K562 (cell line): ENCODE results near the gene FBP1. TPM values are rescaled to one million over a fixed set of nuclear protein-coding genes. Genes with fewer than 3 reads are reported as not detected.

Experiments
- ATAC-seq: fragments of 200-7000 bp; cut with Tn5 transposase; 3 replicates; pipeline ENCODE4 v1.9.1; 2020; ENCODE audit warnings: moderate library complexity
- BruUV-seq: library from RNA; stranded (reverse); fragments of 400-500 nt; replicated peaks from 2 replicates; lab custom pipeline; 2021; lab: Mats Ljungman, UMichigan
- CTCF ChIA-PET: fragments of 300-600 bp; formaldehyde crosslinking; extraction: SDS; loops from one replicate; lab custom pipeline; 2021; ENCODE audit warnings: low intra/inter-chr PET ratio; lab: Yijun Ruan, JAX
- POLR2A ChIA-PET: fragments of 300-600, 350-650 bp; sonication (Branson Sonifier 250); formaldehyde crosslinking; extraction: SDS; loops from one replicate; lab custom pipeline; 2021; ENCODE audit warnings: antibody characterized with exemption, inconsistent platforms; lab: Yijun Ruan, JAX
- DNase-seq, 4 experiments: peaks; one replicate each; pipeline versions ENCODE4 v3.0.0 to v3.0.0-alpha.2; 2011 to 2018; ENCODE audit warnings: low spot score in 3 of 4, mixed read lengths in 3 of 4; ENCODE audit errors: extremely low read depth in 1 of 4
- FAIRE-seq: peaks from 2 replicates; lab custom pipeline; 2011; peaks lifted over from hg19 to GRCh38; lab: Jason Lieb, UNC
- H2AFZ ChIP-seq: 2 replicates; pipeline ENCODE4 v1.6.0; 2011; ENCODE audit warnings: low read depth, low read length, control low read depth, inconsistent platforms
- H3K27ac ChIP-seq: fragments of 200-600 bp; 3 replicates; pipeline ENCODE4 v1.8.0; 2011; ENCODE audit warnings: low read depth, mild to moderate bottlenecking, control low read depth, inconsistent platforms, low read length, moderate library complexity, mixed read lengths; ENCODE audit errors: extremely low read depth
- H3K27me3 ChIP-seq, 2 experiments: fragments of 300-600 bp in 1 of 2; 2 replicates in 1 of 2; 3 replicates in 1 of 2; pipeline versions ENCODE4 v1.6.0 to v1.8.0; 2011; ENCODE audit warnings: inconsistent platforms in 2 of 2, low read length in 2 of 2, mild to moderate bottlenecking in 1 of 2, mixed read lengths in 1 of 2, moderate library complexity in 1 of 2; ENCODE audit not compliant: control insufficient read depth in 2 of 2, insufficient read depth in 2 of 2
- H3K36me3 ChIP-seq: fragments of 300-600 bp; 3 replicates; pipeline ENCODE4 v1.8.0; 2011; ENCODE audit warnings: mild to moderate bottlenecking, low read length, inconsistent platforms; ENCODE audit not compliant: control insufficient read depth, insufficient read depth
- H3K4me1 ChIP-seq, 2 experiments: fragments of 200-600 bp in 1 of 2; replicated peaks in 1 of 2; 2 replicates in 1 of 2; 3 replicates in 1 of 2; pipeline versions ENCODE4 v1.5.1 to v1.8.0; 2011; ENCODE audit warnings: inconsistent platforms in 2 of 2, low read length in 2 of 2, mild to moderate bottlenecking in 1 of 2, mixed read lengths in 1 of 2, moderate library complexity in 1 of 2; ENCODE audit not compliant: control insufficient read depth in 2 of 2, insufficient read depth in 2 of 2
- H3K4me2 ChIP-seq: 2 replicates; pipeline ENCODE4 v1.6.1; 2011; ENCODE audit warnings: low read length, control low read depth, inconsistent platforms, mixed read lengths; ENCODE audit not compliant: insufficient read depth
- H3K4me3 ChIP-seq: fragments of 200-600 bp; sonication (generic), shearing (Covaris generic); 2 replicates; pipeline ENCODE4 v1.5.1; 2016; ENCODE audit warnings: control low read depth, inconsistent platforms
- H3K79me2 ChIP-seq: fragments of 200-600 bp; 3 replicates; pipeline ENCODE4 v1.8.0; 2011; ENCODE audit warnings: low read length, inconsistent platforms; ENCODE audit not compliant: control insufficient read depth, insufficient read depth
- H3K9ac ChIP-seq, 2 experiments: 2 replicates each; pipeline versions ENCODE4 v1.6.0 to v1.6.1; 2011; ENCODE audit warnings: low read depth in 2 of 2, low read length in 2 of 2, control low read depth in 1 of 2, inconsistent platforms in 1 of 2, mild to moderate bottlenecking in 1 of 2, mixed read lengths in 1 of 2; ENCODE audit not compliant: insufficient read depth in 1 of 2
- H3K9me1 ChIP-seq: one replicate; pipeline ENCODE4 v1.6.0; 2011; ENCODE audit warnings: inconsistent platforms, mild to moderate bottlenecking, low read length, moderate library complexity; ENCODE audit not compliant: control insufficient read depth, insufficient read depth
- H3K9me3 ChIP-seq: replicated peaks from 2 replicates; pipeline ENCODE4 v1.5.1; 2011; ENCODE audit warnings: low read depth, low read length, inconsistent platforms; ENCODE audit not compliant: control insufficient read depth, insufficient read depth
- H4K20me1 ChIP-seq: replicated peaks from 2 replicates; pipeline ENCODE4 v1.6.1; 2011; ENCODE audit warnings: low read length, inconsistent platforms, mixed read lengths; ENCODE audit not compliant: control insufficient read depth, insufficient read depth
- ARID1B ChIP-seq: fragments of 450-650 bp; IDR thresholded peaks from 2 replicates; pipeline ENCODE4 v1.6.1; 2016; ENCODE audit warnings: antibody characterized with exemption, mild to moderate bottlenecking, inconsistent platforms
- ARID2 ChIP-seq: fragments of 450-650 bp; IDR thresholded peaks from 2 replicates; pipeline ENCODE4 v1.6.1; 2017; ENCODE audit warnings: antibody characterized with exemption, mild to moderate bottlenecking
- CBX1 ChIP-seq: sonication (generic); IDR thresholded peaks from 2 replicates; pipeline ENCODE4 v1.6.1; 2016; ENCODE audit warnings: antibody characterized with exemption, low read depth, mild to moderate bottlenecking
- GTF2E2 ChIP-seq: fragments of 200-800 bp; sonication (Bioruptor generic); IDR thresholded peaks from 2 replicates; pipeline ENCODE4 v1.6.1; 2016; ENCODE audit warnings: missing genetic modification characterization, missing compliant biosample characterization
- HEY1 ChIP-seq: fragments of 250-450 bp; sonication (Bioruptor Pico); IDR thresholded peaks from 2 replicates; pipeline ENCODE4 v1.5.0; 2020; ENCODE audit warnings: mild to moderate bottlenecking, moderate library complexity, borderline replicate concordance
- NELFE ChIP-seq: IDR thresholded peaks from 2 replicates; pipeline ENCODE4 v1.6.1; 2011; ENCODE audit warnings: mild to moderate bottlenecking; ENCODE audit not compliant: insufficient read depth, insufficient read length
- PCBP1 ChIP-seq: fragments of 200-400 bp; formaldehyde crosslinking; IDR thresholded peaks from 2 replicates; pipeline ENCODE4 v1.6.1; 2018; ENCODE audit warnings: mild to moderate bottlenecking, low read depth, low read length; ENCODE audit not compliant: poor library complexity, severe bottlenecking
- PHB ChIP-seq: fragments of 250-450 bp; sonication (Bioruptor Pico); IDR thresholded peaks from 2 replicates; pipeline ENCODE4 v1.5.0; 2021
- RHOXF2B ChIP-seq: fragments of 250-450 bp; sonication (Bioruptor Pico); conservative IDR thresholded peaks from 2 replicates; pipeline ENCODE4 v1.5.1; 2021
- XRCC3 ChIP-seq: fragments of 450-650 bp; IDR thresholded peaks from 2 replicates; pipeline ENCODE4 v1.6.1; 2017; ENCODE audit warnings: mild to moderate bottlenecking, moderate library complexity
- ZNF830 ChIP-seq: fragments of 250-450 bp; sonication (Bioruptor Pico); IDR thresholded peaks from 2 replicates; pipeline ENCODE4 v1.5.0; 2021; ENCODE audit warnings: mild to moderate bottlenecking
- WGBS: fragments of 100-300 bp; shearing (Covaris generic); methylation state at CpG from one replicate; pipeline ENCODE4 v1.1.6; 2016; ENCODE audit warnings: low coverage, mixed read lengths; ENCODE audit not compliant: insufficient coverage; ENCODE audit errors: missing lambda C conversion rate; 5-methylcytosine and 5-hydroxymethylcytosine counted together
- in situ Hi-C: fragments of 300-500 bp; cut with MboI; formaldehyde crosslinking; loops from 4 replicates; pipeline ENCODE4 v1.15.0; 2018; ENCODE audit warnings: inconsistent platforms, mixed read lengths
- intact Hi-C: fragments of 100-400 bp; cut with micrococcal nuclease; formaldehyde crosslinking; loops from 2 replicates; pipeline ENCODE4 v1.14.2; 2022
- polyA plus RNA-seq, 8 experiments: library from polyadenylated mRNA; depleted of rRNA in 4 of 8; stranded (reverse) in 5 of 8; unstranded in 3 of 8; fragments of >200 nt; fragmentation: Nextera tagmentation in 2 of 8; fragmentation: Illumina TruSeq in 1 of 8; extraction: Ambion mirVana in 2 of 8; extraction: Trizol in 1 of 8; gene quantifications; 2 replicates each; pipeline versions ENCODE4 v1.2.1 to v1.2.3, GENCODE V29; 2011 to 2014; ENCODE audit warnings: inconsistent platforms in 1 of 8, missing spikeins in 1 of 8
- total RNA-seq, 7 experiments: library from RNA; depleted of rRNA in 6 of 7; stranded (reverse); fragments of >200 nt in 6 of 7; fragmentation: Illumina TruSeq in 2 of 7; extraction: Trizol in 2 of 7; gene quantifications; 2 replicates each; pipeline versions ENCODE4 v1.2.1 to v1.2.3, GENCODE V29; 2011 to 2021; ENCODE audit warnings: low replicate concordance in 1 of 7
- TF ChIP-seq, protein P1 (sequence below): fragments of 250-450 bp; sonication (Bioruptor Pico); IDR thresholded peaks from 2 replicates; pipeline ENCODE4 v1.5.0; 2021; ENCODE audit warnings: mild to moderate bottlenecking, borderline replicate concordance
- TF ChIP-seq, protein P2 (sequence below): fragments of 450-650 bp; formaldehyde crosslinking; IDR thresholded peaks from 2 replicates; pipeline ENCODE4 v1.4.0; 2020; ENCODE audit warnings: mild to moderate bottlenecking, moderate library complexity
- TF ChIP-seq, protein P3 (sequence below): fragments of 250-450 bp; sonication (Bioruptor Pico); IDR thresholded peaks from 2 replicates; pipeline ENCODE4 v1.8.0; 2022; ENCODE audit warnings: inconsistent platforms, mild to moderate bottlenecking, moderate library complexity, borderline replicate concordance
- TF ChIP-seq, protein P4 (sequence below): fragments of 450-650 bp; formaldehyde crosslinking; IDR thresholded peaks from 2 replicates; pipeline ENCODE4 v1.4.0; 2022; ENCODE audit warnings: mild to moderate bottlenecking, moderate library complexity

Gene FBP1
- total and polyA plus RNA-seq, 9 of the 15 experiments (the other 6 are each of a cell fraction or from before 2014, with no cell fraction given), result 0.24 TPM; not detected in 8

DNA sequence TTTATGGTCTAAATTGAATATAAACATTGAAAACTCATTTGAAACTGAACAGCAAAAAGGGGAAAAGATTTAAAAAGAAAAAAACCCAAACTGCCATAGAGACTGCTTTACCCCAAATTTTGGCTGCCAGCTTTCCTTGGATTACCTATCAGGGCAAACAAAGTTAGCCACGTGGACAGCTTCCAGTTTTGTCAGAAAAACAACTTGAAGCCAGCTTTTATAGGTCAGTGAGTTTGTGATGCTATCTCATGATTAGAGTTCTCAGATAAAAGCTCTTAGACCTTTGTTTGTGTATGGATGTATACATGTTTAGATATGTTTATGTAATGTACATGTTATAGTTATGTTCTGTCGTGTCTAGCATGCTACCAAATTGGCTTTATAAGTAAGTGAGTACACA, 61.7 kb downstream of the FBP1 start:
- Histone ChIP-seq H3K4me3 (no peak overlapping the region), H3K27me3 (peaks cover 4 to 5% of the 10 kb centered on the region in 2 experiments; a peak in 4 of 5 replicates), H3K27ac (no peak overlapping the region), H3K79me2 (no peaks in the 10 kb centered on the region), H3K4me2 (no peak overlapping the region), H3K36me3 (no peaks in the 10 kb centered on the region), H4K20me1 (no peaks in the 10 kb centered on the region), H3K9me3 (no peaks in the 10 kb centered on the region), H3K4me1 (no peaks in the 10 kb centered on the region), H3K9me1 (no peaks in the 10 kb centered on the region), H2AFZ (no peak overlapping the region), H3K9ac (no peak overlapping the region)
- ChIA-PET CTCF (no interaction called here), POLR2A (no interaction called here)
- no peak for FAIRE-seq
- no TSS peak for BruUV-seq
- DNase-seq, result no peak
- intact Hi-C loops (no loop called here), in situ Hi-C loops (no loop called here)
- ATAC-seq, result no peak
- 0% methylated on average over 2 of the region's 2 CpGs for WGBS
- TF ChIP-seq, protein P1, sequence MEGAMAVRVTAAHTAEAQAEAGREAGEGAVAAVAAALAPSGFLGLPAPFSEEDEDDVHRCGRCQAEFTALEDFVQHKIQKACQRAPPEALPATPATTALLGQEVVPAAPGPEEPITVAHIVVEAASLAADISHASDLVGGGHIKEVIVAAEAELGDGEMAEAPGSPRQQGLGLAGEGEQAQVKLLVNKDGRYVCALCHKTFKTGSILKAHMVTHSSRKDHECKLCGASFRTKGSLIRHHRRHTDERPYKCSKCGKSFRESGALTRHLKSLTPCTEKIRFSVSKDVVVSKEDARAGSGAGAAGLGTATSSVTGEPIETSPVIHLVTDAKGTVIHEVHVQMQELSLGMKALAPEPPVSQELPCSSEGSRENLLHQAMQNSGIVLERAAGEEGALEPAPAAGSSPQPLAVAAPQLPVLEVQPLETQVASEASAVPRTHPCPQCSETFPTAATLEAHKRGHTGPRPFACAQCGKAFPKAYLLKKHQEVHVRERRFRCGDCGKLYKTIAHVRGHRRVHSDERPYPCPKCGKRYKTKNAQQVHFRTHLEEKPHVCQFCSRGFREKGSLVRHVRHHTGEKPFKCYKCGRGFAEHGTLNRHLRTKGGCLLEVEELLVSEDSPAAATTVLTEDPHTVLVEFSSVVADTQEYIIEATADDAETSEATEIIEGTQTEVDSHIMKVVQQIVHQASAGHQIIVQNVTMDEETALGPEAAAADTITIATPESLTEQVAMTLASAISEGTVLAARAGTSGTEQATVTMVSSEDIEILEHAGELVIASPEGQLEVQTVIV (CRISPR knock-in tag), result no peak
- TF ChIP-seq PCBP1, result no peak
- no peak for TF ChIP-seq ARID1B
- no peak for TF ChIP-seq RHOXF2B
- TF ChIP-seq, protein P2, sequence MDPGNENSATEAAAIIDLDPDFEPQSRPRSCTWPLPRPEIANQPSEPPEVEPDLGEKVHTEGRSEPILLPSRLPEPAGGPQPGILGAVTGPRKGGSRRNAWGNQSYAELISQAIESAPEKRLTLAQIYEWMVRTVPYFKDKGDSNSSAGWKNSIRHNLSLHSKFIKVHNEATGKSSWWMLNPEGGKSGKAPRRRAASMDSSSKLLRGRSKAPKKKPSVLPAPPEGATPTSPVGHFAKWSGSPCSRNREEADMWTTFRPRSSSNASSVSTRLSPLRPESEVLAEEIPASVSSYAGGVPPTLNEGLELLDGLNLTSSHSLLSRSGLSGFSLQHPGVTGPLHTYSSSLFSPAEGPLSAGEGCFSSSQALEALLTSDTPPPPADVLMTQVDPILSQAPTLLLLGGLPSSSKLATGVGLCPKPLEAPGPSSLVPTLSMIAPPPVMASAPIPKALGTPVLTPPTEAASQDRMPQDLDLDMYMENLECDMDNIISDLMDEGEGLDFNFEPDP (CRISPR knock-in tag), result no peak
- TF ChIP-seq GTF2E2 (tag), result no peak
- TF ChIP-seq HEY1 (CRISPR knock-in tag), result no peak
- no peak for TF ChIP-seq PHB
- no peak for TF ChIP-seq ARID2
- TF ChIP-seq, protein P3, sequence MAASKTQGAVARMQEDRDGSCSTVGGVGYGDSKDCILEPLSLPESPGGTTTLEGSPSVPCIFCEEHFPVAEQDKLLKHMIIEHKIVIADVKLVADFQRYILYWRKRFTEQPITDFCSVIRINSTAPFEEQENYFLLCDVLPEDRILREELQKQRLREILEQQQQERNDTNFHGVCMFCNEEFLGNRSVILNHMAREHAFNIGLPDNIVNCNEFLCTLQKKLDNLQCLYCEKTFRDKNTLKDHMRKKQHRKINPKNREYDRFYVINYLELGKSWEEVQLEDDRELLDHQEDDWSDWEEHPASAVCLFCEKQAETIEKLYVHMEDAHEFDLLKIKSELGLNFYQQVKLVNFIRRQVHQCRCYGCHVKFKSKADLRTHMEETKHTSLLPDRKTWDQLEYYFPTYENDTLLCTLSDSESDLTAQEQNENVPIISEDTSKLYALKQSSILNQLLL (CRISPR knock-in tag), result no peak
- no peak for TF ChIP-seq XRCC3
- TF ChIP-seq ZNF830 (CRISPR knock-in tag), result no peak
- TF ChIP-seq NELFE, result no peak
- TF ChIP-seq CBX1, result no peak
- TF ChIP-seq, protein P4, sequence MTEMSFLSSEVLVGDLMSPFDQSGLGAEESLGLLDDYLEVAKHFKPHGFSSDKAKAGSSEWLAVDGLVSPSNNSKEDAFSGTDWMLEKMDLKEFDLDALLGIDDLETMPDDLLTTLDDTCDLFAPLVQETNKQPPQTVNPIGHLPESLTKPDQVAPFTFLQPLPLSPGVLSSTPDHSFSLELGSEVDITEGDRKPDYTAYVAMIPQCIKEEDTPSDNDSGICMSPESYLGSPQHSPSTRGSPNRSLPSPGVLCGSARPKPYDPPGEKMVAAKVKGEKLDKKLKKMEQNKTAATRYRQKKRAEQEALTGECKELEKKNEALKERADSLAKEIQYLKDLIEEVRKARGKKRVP (CRISPR knock-in tag), result no peak
